GM12874 (cell line): Measurements from ENCODE around the gene WWOX.

Source experiments
- CTCF ChIP-seq: IDR thresholded peaks from 2 replicates; pipeline ENCODE4 v1.5.1; 2011; ENCODE audit warnings: low read depth, mild to moderate bottlenecking, control low read depth, low read length, moderate library complexity; ENCODE audit not compliant: insufficient read depth

WWOX gene

DNA sequence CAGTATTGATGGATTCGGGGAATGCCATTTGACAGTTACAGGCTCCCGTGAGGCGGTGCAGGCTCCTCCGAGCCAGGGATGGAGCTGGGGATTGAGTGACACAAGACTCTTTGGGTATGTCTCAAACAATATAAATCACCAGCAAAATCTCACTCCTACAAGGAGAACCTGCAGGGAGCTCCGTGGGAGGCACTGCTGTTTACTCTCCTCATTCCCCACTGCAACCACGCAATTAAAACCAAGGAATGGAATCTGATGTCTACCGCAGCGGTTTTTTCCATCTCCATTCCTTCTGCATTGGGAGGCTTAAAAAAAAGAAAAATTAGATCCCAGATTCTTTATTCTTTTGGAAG is 157.9 kb downstream of the WWOX start:
- no peak for TF ChIP-seq CTCF

- TF ChIP-seq CTCF = no peak
Measured at GRCh38 chr16:78258375-78259065, 159.1 kb downstream of the WWOX start.

DNA sequence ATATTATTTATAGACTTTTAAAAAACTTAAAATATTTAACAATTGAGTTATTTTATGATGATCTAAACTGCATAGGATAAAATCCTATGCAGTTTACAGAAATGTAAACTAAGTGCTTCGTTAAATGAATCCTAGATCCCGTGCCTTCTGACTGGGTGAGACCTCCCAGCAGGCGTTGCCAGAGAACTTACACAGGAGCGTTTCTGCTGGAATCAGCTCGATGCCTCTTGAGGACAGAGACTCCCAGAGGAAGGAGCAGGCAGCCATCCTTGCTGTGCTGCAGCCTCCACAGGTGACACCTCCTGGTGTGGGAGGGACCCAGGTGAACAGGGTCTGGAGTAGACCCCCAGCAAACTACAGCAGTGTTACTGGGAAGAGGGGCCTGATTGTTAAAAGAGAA is 160.4 kb downstream of the WWOX start:
- no peak for TF ChIP-seq CTCF

DNA sequence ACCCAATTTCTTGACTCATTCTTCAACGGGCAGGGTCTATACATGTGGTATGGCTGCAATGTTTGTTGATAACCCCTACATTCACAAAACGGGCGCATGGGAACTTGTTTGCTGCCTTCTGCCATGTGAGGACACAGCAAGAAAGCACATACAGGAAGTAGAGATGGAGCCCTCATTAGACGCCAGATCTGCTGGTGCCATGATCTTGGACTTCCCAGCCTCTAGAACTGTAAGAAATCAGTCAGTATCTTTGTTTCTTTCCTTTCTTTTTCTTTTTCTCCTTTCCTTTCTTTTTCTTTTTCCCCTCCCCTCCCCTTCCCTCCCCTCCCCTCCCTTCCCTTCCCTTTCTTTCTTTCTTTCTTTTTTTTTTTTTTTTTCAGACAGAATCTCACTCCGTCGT is 165.2 kb downstream of the WWOX start:
- no peak for TF ChIP-seq CTCF

- no peak for TF ChIP-seq CTCF
Measured at GRCh38 chr16:78269256-78269655, 169.8 kb downstream of the WWOX start.

DNA sequence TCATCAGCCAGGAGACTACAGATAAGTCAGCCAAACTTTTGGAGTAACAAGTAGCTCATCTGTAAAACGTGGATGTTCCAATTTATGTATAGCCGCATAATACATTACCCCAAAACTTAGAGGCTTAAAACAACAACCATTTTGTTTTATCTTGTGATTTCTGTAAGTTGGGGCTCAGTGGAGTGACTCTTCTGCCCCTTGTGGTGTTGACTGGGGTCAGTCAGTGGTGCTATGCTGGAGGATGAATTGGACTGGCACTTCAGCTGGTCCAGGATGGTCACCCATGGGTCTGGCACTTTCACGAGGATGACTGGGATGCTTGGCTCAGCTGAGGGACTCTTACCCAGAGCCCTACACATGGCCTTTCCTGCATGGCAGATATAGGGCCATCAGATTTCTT is 172.5 kb downstream of the WWOX start:
- no peak for TF ChIP-seq CTCF

DNA sequence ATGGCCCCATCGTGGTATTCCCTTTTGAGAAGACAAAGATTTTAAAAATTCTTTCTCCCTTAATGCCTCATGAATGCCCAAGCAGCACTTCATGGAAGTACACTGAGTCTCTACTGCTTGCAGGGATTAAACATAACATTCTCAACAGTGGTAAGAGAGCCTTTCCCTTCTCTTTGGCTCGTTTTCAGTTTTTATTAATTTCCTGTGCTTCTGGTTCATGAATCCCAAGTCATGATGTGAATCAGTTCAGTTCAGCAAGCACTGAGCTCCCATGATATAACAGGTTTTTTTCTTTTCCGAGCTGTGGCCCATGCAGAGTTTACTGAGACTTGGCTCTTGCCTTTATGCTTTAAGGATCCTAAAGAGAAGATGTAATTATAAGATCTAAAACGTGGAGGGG is 175.3 kb downstream of the WWOX start:
- no peak for TF ChIP-seq CTCF

DNA sequence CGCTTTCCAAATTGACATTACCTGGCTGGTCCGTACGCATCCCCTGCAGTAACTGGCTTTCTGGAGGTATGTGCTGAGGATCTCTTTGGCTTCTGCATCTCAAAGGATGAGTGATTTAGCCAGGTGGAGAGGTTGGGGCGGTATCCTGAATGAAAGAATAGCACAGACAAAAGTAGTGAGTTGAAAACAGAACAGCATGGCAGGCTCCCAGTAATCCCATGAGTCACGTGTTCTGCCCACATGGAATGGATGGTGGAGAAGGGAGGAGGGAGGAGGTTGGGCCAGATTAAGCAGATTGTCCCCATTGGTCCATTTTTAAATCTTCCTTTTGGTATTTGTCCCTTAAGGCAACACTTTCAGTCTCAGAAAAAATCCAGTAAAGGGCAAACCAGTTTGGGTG is 176.0 kb downstream of the WWOX start:
- TF ChIP-seq CTCF = no peak
